HEK293 (cell line): Measurements from ENCODE around the gene MLEC.

Experiments used
- CTCF ChIA-PET: fragments of 350-600 bp; formaldehyde crosslinking; extraction: SDS; loops from one replicate; lab custom pipeline; 2021; ENCODE audit warnings: antibody characterized with exemption; lab: Yijun Ruan, JAX
- POLR2A ChIA-PET: fragments of 300-600 bp; formaldehyde crosslinking; extraction: SDS; loops from one replicate; lab custom pipeline; 2020; ENCODE audit warnings: antibody characterized with exemption, inconsistent platforms; lab: Yijun Ruan, JAX
- H3K27ac ChIP-seq: fragments of 200-500 bp; sonication (Bioruptor generic); 2 replicates; pipeline ENCODE4 v1.5.1; 2014; ENCODE audit warnings: low read depth, low read length, control low read depth, inconsistent platforms; ENCODE audit errors: extremely low read depth
- H3K36me3 ChIP-seq, 2 experiments: fragments of 200-500 bp in 1 of 2; sonication (Bioruptor generic) in 1 of 2; 1 replicate in 1 of 2; 2 replicates in 1 of 2; pipeline ENCODE4 v1.5.1; 2014 to 2017; ENCODE audit warnings: inconsistent platforms in 2 of 2, low read length in 2 of 2; ENCODE audit not compliant: control insufficient read depth in 2 of 2, insufficient read depth in 1 of 2
- H3K4me1 ChIP-seq: fragments of 200-500 bp; sonication (Bioruptor generic); 2 replicates; pipeline ENCODE4 v1.5.1; 2014; ENCODE audit warnings: mild to moderate bottlenecking, low read length, inconsistent platforms; ENCODE audit not compliant: control insufficient read depth, insufficient read depth
- H3K4me3 ChIP-seq: 2 replicates; pipeline ENCODE4 v1.5.1; 2011; ENCODE audit warnings: low read depth, mild to moderate bottlenecking, control low read depth, low read length, moderate library complexity
- H3K9me3 ChIP-seq: fragments of 200-500 bp; sonication (Bioruptor generic); 2 replicates; pipeline ENCODE4 v1.5.1; 2014; ENCODE audit warnings: low read depth, low read length, inconsistent platforms; ENCODE audit not compliant: control insufficient read depth, insufficient read depth
- ELK4 ChIP-seq: IDR thresholded peaks from 2 replicates; pipeline ENCODE4 v1.6.1; 2011; ENCODE audit warnings: mild to moderate bottlenecking, low read depth, low read length, borderline replicate concordance
- PRDM1 ChIP-seq: fragments of 450-650 bp; formaldehyde crosslinking; IDR thresholded peaks from 2 replicates; pipeline ENCODE4; 2016; ENCODE audit warnings: missing biosample characterization, missing genetic modification characterization
- RBAK ChIP-seq: fragments of 450-650 bp; formaldehyde crosslinking; IDR thresholded peaks from 2 replicates; pipeline ENCODE4 v1.5.1; 2016; ENCODE audit warnings: missing biosample characterization, missing genetic modification characterization
- SETDB1 ChIP-seq: IDR thresholded peaks from one replicate; pipeline ENCODE4 v1.6.1; 2017; ENCODE audit warnings: mild to moderate bottlenecking, low read length, moderate library complexity, mixed read lengths; ENCODE audit not compliant: insufficient read length
- SP3 ChIP-seq: fragments of 450-650 bp; formaldehyde crosslinking; IDR thresholded peaks from 2 replicates; pipeline ENCODE4 v1.5.1; 2016; ENCODE audit warnings: missing biosample characterization, missing genetic modification characterization
- TCF7L2 ChIP-seq: IDR thresholded peaks from 2 replicates; pipeline ENCODE4 v1.6.1; 2011; ENCODE audit warnings: low read depth, mild to moderate bottlenecking, inconsistent platforms, low read length, moderate library complexity, borderline replicate concordance
- ZFP3 ChIP-seq: fragments of 450-650 bp; formaldehyde crosslinking; IDR thresholded peaks from 2 replicates; pipeline ENCODE4 v1.5.1; 2016; ENCODE audit warnings: low read depth, missing biosample characterization, missing genetic modification characterization
- ZNF169 ChIP-seq: fragments of 450-650 bp; formaldehyde crosslinking; IDR thresholded peaks from 2 replicates; pipeline ENCODE4 v1.5.1; 2016; ENCODE audit warnings: missing biosample characterization, missing genetic modification characterization
- ZNF433 ChIP-seq: fragments of 450-650 bp; formaldehyde crosslinking; IDR thresholded peaks from 2 replicates; pipeline ENCODE4 v1.5.1; 2016; ENCODE audit warnings: missing biosample characterization, missing genetic modification characterization, low read depth
- ZNF514 ChIP-seq: fragments of 450-650 bp; formaldehyde crosslinking; IDR thresholded peaks from 2 replicates; pipeline ENCODE4 v1.5.1; 2016; ENCODE audit warnings: missing biosample characterization, missing genetic modification characterization
- ZNF654 ChIP-seq: fragments of 450-650 bp; formaldehyde crosslinking; IDR thresholded peaks from 2 replicates; pipeline ENCODE4 v1.5.1; 2016; ENCODE audit warnings: low read depth, missing biosample characterization, missing genetic modification characterization
- ZNF76 ChIP-seq: fragments of 450-650 bp; formaldehyde crosslinking; IDR thresholded peaks from 2 replicates; pipeline ENCODE4; 2016; ENCODE audit warnings: low read depth, missing biosample characterization, missing genetic modification characterization, borderline replicate concordance
- ZNF777 ChIP-seq: fragments of 450-650 bp; formaldehyde crosslinking; IDR thresholded peaks from 2 replicates; pipeline ENCODE4 v1.5.1; 2017; ENCODE audit warnings: missing biosample characterization, missing genetic modification characterization, borderline replicate concordance
- ZXDB ChIP-seq: fragments of 450-650 bp; formaldehyde crosslinking; IDR thresholded peaks from 2 replicates; pipeline ENCODE4 v1.5.1; 2016; ENCODE audit warnings: missing biosample characterization, missing genetic modification characterization
- TF ChIP-seq, protein P1 (sequence below): fragments of 450-650 bp; formaldehyde crosslinking; IDR thresholded peaks from 2 replicates; pipeline ENCODE4 v1.5.1; 2016; ENCODE audit warnings: missing biosample characterization, missing genetic modification characterization, borderline replicate concordance
- TF ChIP-seq, protein P2 (sequence below): fragments of 450-650 bp; formaldehyde crosslinking; IDR thresholded peaks from 2 replicates; pipeline ENCODE4 v1.5.1; 2016; ENCODE audit warnings: missing biosample characterization, missing genetic modification characterization
- TF ChIP-seq, protein P3 (sequence below): fragments of 450-650 bp; formaldehyde crosslinking; IDR thresholded peaks from 2 replicates; pipeline ENCODE4 v1.5.1; 2017; ENCODE audit warnings: missing biosample characterization, missing genetic modification characterization
- TF ChIP-seq, protein P4 (sequence below): fragments of 450-650 bp; formaldehyde crosslinking; IDR thresholded peaks from 2 replicates; pipeline ENCODE4 v1.5.1; 2016; ENCODE audit warnings: missing biosample characterization, missing genetic modification characterization

The MLEC gene

DNA sequence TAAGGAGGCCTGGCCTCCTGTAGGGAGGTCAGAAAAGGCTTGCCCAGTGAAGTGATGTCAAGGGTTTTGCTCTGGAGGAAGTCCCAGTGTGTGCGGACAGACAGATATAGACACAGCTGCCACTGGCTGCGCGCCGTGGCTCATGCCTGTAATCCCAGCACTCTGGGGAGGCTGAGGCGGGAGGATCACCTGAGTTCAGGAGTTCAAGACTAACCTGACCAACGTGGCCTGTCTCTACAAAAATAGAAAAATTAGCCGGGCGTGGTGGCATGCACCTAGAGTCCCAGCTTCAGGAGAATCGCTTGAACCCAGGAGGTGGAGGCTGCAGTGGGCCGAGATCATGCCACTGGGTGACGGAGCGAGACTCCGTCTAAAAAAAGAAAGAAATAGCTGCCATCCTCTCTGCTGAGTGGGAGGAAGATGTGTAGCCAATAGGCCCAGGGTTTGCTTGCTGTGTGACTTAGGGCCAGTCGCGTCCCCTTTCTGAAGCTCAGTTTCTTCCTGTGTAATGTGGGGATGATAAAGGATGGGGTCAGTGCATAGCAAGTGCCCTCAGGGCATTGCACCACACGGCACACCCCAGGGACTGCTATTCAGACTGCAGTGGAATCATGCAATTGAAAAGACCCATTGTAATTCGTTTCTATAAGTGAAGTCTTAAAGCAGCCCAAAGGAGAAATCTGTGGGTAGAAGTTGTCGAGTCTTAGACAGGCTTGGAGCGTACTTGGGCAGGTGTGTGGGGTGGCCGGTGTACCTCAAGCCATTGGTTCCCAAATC lies 18.7 kb upstream of the MLEC start:
- Histone ChIP-seq H3K4me1 (no peaks in the 10 kb centered on the region), H3K4me3 (no peak overlapping the region), H3K9me3 (no peaks in the 10 kb centered on the region), H3K27ac (no peak overlapping the region), H3K36me3 (no peaks in the 10 kb centered on the region)
- ChIA-PET POLR2A (no interaction called here), CTCF (interaction anchor here (0.7 to 3.9 kb wide), 4 partner anchors 16 to 20 kb away, joined by 3 to 23 read pairs (median 6); no protein-coding TSS in a partner anchor)
- TF ChIP-seq ZNF777 (no peak), ZXDB (no peak), ZNF654 (tag by site-specific recombination) (no peak), PRDM1 (tag by site-specific recombination) (no peak), ZFP3 (tag by site-specific recombination) (no peak), ZNF76 (no peak), ZNF169 (tag by site-specific recombination) (no peak), ELK4 (no peak), SETDB1 (no peak), RBAK (no peak), TCF7L2 (no peak), SP3 (no peak), ZNF433 (tag by site-specific recombination) (no peak), ZNF514 (tag by site-specific recombination) (no peak)
- TF ChIP-seq, protein P1, sequence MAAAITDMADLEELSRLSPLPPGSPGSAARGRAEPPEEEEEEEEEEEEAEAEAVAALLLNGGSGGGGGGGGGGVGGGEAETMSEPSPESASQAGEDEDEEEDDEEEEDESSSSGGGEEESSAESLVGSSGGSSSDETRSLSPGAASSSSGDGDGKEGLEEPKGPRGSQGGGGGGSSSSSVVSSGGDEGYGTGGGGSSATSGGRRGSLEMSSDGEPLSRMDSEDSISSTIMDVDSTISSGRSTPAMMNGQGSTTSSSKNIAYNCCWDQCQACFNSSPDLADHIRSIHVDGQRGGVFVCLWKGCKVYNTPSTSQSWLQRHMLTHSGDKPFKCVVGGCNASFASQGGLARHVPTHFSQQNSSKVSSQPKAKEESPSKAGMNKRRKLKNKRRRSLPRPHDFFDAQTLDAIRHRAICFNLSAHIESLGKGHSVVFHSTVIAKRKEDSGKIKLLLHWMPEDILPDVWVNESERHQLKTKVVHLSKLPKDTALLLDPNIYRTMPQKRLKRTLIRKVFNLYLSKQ (tag by site-specific recombination) = no peak
- TF ChIP-seq, protein P2, sequence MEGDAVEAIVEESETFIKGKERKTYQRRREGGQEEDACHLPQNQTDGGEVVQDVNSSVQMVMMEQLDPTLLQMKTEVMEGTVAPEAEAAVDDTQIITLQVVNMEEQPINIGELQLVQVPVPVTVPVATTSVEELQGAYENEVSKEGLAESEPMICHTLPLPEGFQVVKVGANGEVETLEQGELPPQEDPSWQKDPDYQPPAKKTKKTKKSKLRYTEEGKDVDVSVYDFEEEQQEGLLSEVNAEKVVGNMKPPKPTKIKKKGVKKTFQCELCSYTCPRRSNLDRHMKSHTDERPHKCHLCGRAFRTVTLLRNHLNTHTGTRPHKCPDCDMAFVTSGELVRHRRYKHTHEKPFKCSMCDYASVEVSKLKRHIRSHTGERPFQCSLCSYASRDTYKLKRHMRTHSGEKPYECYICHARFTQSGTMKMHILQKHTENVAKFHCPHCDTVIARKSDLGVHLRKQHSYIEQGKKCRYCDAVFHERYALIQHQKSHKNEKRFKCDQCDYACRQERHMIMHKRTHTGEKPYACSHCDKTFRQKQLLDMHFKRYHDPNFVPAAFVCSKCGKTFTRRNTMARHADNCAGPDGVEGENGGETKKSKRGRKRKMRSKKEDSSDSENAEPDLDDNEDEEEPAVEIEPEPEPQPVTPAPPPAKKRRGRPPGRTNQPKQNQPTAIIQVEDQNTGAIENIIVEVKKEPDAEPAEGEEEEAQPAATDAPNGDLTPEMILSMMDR (tag by site-specific recombination) = no peak
- TF ChIP-seq, protein P3, sequence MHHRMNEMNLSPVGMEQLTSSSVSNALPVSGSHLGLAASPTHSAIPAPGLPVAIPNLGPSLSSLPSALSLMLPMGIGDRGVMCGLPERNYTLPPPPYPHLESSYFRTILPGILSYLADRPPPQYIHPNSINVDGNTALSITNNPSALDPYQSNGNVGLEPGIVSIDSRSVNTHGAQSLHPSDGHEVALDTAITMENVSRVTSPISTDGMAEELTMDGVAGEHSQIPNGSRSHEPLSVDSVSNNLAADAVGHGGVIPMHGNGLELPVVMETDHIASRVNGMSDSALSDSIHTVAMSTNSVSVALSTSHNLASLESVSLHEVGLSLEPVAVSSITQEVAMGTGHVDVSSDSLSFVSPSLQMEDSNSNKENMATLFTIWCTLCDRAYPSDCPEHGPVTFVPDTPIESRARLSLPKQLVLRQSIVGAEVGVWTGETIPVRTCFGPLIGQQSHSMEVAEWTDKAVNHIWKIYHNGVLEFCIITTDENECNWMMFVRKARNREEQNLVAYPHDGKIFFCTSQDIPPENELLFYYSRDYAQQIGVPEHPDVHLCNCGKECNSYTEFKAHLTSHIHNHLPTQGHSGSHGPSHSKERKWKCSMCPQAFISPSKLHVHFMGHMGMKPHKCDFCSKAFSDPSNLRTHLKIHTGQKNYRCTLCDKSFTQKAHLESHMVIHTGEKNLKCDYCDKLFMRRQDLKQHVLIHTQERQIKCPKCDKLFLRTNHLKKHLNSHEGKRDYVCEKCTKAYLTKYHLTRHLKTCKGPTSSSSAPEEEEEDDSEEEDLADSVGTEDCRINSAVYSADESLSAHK (tag by site-specific recombination) = no peak
- TF ChIP-seq, protein P4, sequence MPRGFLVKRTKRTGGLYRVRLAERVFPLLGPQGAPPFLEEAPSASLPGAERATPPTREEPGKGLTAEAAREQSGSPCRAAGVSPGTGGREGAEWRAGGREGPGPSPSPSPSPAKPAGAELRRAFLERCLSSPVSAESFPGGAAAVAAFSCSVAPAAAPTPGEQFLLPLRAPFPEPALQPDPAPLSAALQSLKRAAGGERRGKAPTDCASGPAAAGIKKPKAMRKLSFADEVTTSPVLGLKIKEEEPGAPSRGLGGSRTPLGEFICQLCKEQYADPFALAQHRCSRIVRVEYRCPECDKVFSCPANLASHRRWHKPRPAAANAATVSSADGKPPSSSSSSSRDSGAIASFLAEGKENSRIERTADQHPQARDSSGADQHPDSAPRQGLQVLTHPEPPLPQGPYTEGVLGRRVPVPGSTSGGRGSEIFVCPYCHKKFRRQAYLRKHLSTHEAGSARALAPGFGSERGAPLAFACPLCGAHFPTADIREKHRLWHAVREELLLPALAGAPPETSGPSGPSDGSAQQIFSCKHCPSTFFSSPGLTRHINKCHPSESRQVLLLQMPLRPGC = no peak
